Fibroblast of skin of right quadriceps (primary cell): ENCODE data around the gene ZNF28.
"Not testable (repeated sequence)": the region's sequence is repeated elsewhere in the genome, so short reads cannot be mapped to it uniquely, and the experiment has no call there.

Experiments used
- DNase-seq: peaks from one replicate; pipeline ENCODE4 v3.0.0-alpha.2; 2013

Gene ZNF28

GRCh38 chr19:52756447-52756846 is 65.0 kb downstream of the ZNF28 start:
- DNase-seq, result not testable (repeated sequence)

GRCh38 chr19:52749780-52750179 is 71.7 kb downstream of the ZNF28 start:
- no peak for DNase-seq

GRCh38 chr19:52748336-52748950 is 73.0 kb downstream of the ZNF28 start:
- DNase-seq, result peak; percentile 13
